ENCODE results near the gene MAU2. TPM values are rescaled to one million over a fixed set of nuclear protein-coding genes. Genes with fewer than 3 reads are reported as not detected.

Gene MAU2
- total RNA-seq, 1 donor from 2014 or later: 37.0 TPM

- Mint-ChIP-seq H3K4me1 (ENCODE audit: low read depth, unreplicated experiment) (peaks cover 17% of the 10 kb centered on the region), H3K27ac (ENCODE audit: unreplicated experiment) (no peak overlapping the region), H3K9me3 (ENCODE audit: unreplicated experiment) (no peaks in the 10 kb centered on the region), H3K4me3 (ENCODE audit: unreplicated experiment) (peak overlapping the region; percentile 84), H3K36me3 (ENCODE audit: low read depth, unreplicated experiment) (peaks cover 7% of the 10 kb centered on the region), H3K27me3 (ENCODE audit: low read depth, unreplicated experiment) (no peaks in the 10 kb centered on the region)
- FAIRE-seq (no peak), DNase-seq (ENCODE audit: low read depth) (peak; percentile 99)
- Histone ChIP-seq H3K4me1 (ENCODE audit: insufficient read depth, low read length) (peaks cover 11% of the 10 kb centered on the region), H3K4me3 (ENCODE audit: insufficient read depth, low read depth, low read length) (peak overlapping the region; percentile 79), H2AFZ (ENCODE audit: low read depth, low read length) (peak overlapping the region; percentile 71), H3K27me3 (ENCODE audit: insufficient read depth, low read length) (no peaks in the 10 kb centered on the region), H3K9ac (ENCODE audit: low read length) (peak overlapping the region; percentile 92), H3K9me3 (ENCODE audit: insufficient read depth, low read depth, low read length) (no peaks in the 10 kb centered on the region), H4K20me1 (ENCODE audit: insufficient read depth, low read length) (peaks cover 17% of the 10 kb centered on the region), H3K36me3 (ENCODE audit: insufficient read depth, low read length) (no peaks in the 10 kb centered on the region), H3K79me2 (ENCODE audit: insufficient read depth, low read length) (peaks cover 40% of the 10 kb centered on the region), H3K4me2 (ENCODE audit: low read length) (peak overlapping the region; percentile 98), H3K27ac (ENCODE audit: low read depth, low read length) (peak overlapping the region; percentile 72)
- TF ChIP-seq, protein P1, sequence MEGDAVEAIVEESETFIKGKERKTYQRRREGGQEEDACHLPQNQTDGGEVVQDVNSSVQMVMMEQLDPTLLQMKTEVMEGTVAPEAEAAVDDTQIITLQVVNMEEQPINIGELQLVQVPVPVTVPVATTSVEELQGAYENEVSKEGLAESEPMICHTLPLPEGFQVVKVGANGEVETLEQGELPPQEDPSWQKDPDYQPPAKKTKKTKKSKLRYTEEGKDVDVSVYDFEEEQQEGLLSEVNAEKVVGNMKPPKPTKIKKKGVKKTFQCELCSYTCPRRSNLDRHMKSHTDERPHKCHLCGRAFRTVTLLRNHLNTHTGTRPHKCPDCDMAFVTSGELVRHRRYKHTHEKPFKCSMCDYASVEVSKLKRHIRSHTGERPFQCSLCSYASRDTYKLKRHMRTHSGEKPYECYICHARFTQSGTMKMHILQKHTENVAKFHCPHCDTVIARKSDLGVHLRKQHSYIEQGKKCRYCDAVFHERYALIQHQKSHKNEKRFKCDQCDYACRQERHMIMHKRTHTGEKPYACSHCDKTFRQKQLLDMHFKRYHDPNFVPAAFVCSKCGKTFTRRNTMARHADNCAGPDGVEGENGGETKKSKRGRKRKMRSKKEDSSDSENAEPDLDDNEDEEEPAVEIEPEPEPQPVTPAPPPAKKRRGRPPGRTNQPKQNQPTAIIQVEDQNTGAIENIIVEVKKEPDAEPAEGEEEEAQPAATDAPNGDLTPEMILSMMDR (IDR thresholded peaks at IDR 0.05; ENCODE audit: insufficient read depth, low read depth, low read length): no peak
- no peak for TF ChIP-seq EZH2 (IDR thresholded peaks at IDR 0.05; ENCODE audit: insufficient read depth, low read length)
Measured at GRCh38 chr19:19385131-19385895, 64.7 kb downstream of the MAU2 start.

GRCh38 chr19:19385896-19386869 is 65.6 kb downstream of the MAU2 start:
- no peak for DNase-seq (ENCODE audit: low read depth)
- no peak for TF ChIP-seq EZH2 (IDR thresholded peaks at IDR 0.05; ENCODE audit: insufficient read depth, low read length)
- TF ChIP-seq, protein P1 (IDR thresholded peaks at IDR 0.05; ENCODE audit: insufficient read depth, low read depth, low read length): peak; percentile 12
- Mint-ChIP-seq H3K9me3 (ENCODE audit: unreplicated experiment) (no peaks in the 10 kb centered on the region), H3K27ac (ENCODE audit: unreplicated experiment) (peak overlapping the region; percentile 80), H3K4me3 (ENCODE audit: unreplicated experiment) (peak overlapping the region; percentile 93), H3K36me3 (ENCODE audit: low read depth, unreplicated experiment) (peaks cover 7% of the 10 kb centered on the region), H3K27me3 (ENCODE audit: low read depth, unreplicated experiment) (no peaks in the 10 kb centered on the region), H3K4me1 (ENCODE audit: low read depth, unreplicated experiment) (peaks cover 17% of the 10 kb centered on the region)
- Histone ChIP-seq H2AFZ (ENCODE audit: low read depth, low read length) (peak overlapping the region; percentile 68), H3K36me3 (ENCODE audit: insufficient read depth, low read length) (no peaks in the 10 kb centered on the region), H3K27ac (ENCODE audit: low read depth, low read length) (peak overlapping the region; percentile 72), H3K79me2 (ENCODE audit: insufficient read depth, low read length) (peaks cover 48% of the 10 kb centered on the region), H3K4me3 (ENCODE audit: insufficient read depth, low read depth, low read length) (peak overlapping the region; percentile 79), H4K20me1 (ENCODE audit: insufficient read depth, low read length) (peaks cover 24% of the 10 kb centered on the region), H3K4me1 (ENCODE audit: insufficient read depth, low read length) (peaks cover 11% of the 10 kb centered on the region), H3K27me3 (ENCODE audit: insufficient read depth, low read length) (no peaks in the 10 kb centered on the region), H3K4me2 (ENCODE audit: low read length) (peak overlapping the region; percentile 98), H3K9me3 (ENCODE audit: insufficient read depth, low read depth, low read length) (no peaks in the 10 kb centered on the region), H3K9ac (ENCODE audit: low read length) (peak overlapping the region; percentile 92)
- FAIRE-seq: no peak
